BLaER1 treated with 17β-estradiol and CSF1 and Interleukin-3, amounts not matched to agents 10 nM and 100 nM (cell line): Measurements from ENCODE around the gene TTLL9.
"Not testable (repeated sequence)": the region's sequence is repeated elsewhere in the genome, so short reads cannot be mapped to it uniquely, and the experiment has no call there.

Experiments
- H3K27ac ChIP-seq, 11 experiments: shearing (Covaris generic); formaldehyde crosslinking; 2 replicates each; pipeline ENCODE4 v1.8.1; 2022
- H3K27me3 ChIP-seq, 11 experiments: shearing (Covaris generic); formaldehyde crosslinking; 2 replicates each; pipeline ENCODE4 v1.8.1; 2022
- H3K36me3 ChIP-seq, 11 experiments: shearing (Covaris generic); formaldehyde crosslinking; 2 replicates each; pipeline ENCODE4 v1.8.1; 2022
- H3K4me1 ChIP-seq, 10 experiments: shearing (Covaris generic); formaldehyde crosslinking; 2 replicates each; pipeline ENCODE4 v1.8.1; 2022
- H3K4me2 ChIP-seq, 11 experiments: shearing (Covaris generic); formaldehyde crosslinking; 2 replicates each; pipeline ENCODE4 v1.8.1; 2022
- H3K4me3 ChIP-seq, 10 experiments: shearing (Covaris generic); formaldehyde crosslinking; 2 replicates each; pipeline ENCODE4 v1.8.1; 2022
- H3K9ac ChIP-seq, 11 experiments: shearing (Covaris generic); formaldehyde crosslinking; 2 replicates each; pipeline ENCODE4 v1.8.1; 2022
- H3K9me3 ChIP-seq, 11 experiments: shearing (Covaris generic); formaldehyde crosslinking; replicated peaks in 1 of 11; 2 replicates each; pipeline ENCODE4 v1.8.1; 2022
- H4K20me1 ChIP-seq, 11 experiments: shearing (Covaris generic); formaldehyde crosslinking; 2 replicates each; pipeline ENCODE4 v1.8.1; 2022
- Cebpa-rat ChIP-seq, 11 experiments: shearing (Covaris generic); IDR thresholded peaks; 2 replicates each; pipeline ENCODE4 v1.8.1; 2022

The TTLL9 gene

DNA sequence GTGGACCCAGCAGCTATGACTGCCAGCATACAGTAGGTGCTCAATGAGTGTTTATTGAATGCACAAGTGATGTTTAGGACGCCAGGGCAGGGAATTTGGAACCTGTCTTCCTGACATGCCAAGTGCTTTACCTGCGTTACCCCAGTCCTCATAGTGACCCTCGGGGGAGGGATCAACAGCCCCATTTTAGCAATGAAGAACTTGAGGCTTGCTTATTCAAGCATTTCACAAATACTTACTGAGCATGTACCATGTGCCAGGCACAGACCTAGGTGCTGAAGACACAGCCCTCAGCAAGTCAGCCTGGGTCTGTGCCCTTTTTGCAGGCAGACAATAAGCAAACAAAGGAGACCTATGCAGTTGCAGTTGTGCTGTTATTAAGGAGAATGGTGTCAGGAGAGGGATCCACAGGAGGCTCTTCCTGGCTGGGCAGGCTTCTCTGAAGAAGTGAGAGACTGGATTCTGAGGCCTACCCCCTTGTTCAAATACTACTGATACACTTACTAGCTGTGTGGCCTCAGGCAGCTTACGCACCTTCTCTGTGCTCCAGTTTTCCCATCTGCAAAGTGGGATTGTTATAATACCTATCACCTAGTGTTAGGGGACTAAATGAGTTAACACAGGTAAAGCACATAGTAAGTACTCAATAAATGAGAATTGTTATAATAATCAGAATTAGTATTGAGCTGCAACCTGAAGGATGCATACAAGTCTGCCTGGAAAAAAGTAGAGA, 39.8 kb downstream of the TTLL9 start:
- H3K4me2 ChIP-seq, result no peak overlapping the region
- H3K4me1 ChIP-seq, result peaks cover 0 to 11% (median 6%) of the 10 kb centered on the region in 10 experiments; a peak in 5 of 20 replicates
- no peaks in the 10 kb centered on the region for H4K20me1 ChIP-seq
- no peaks in the 10 kb centered on the region for H3K27me3 ChIP-seq
- no peak overlapping the region for H3K4me3 ChIP-seq
- TF ChIP-seq Cebpa-rat (IDR thresholded peaks at IDR 0.05), result no peak
- H3K27ac ChIP-seq, result no peak overlapping the region
- H3K9ac ChIP-seq, result no peak overlapping the region
- no peaks in the 10 kb centered on the region for H3K36me3 ChIP-seq
- no peaks in the 10 kb centered on the region for H3K9me3 ChIP-seq

- no peak overlapping the region for H3K4me2 ChIP-seq
- H3K4me1 ChIP-seq, result peaks cover 0 to 21% (median 11%) of the 10 kb centered on the region in 10 experiments; a peak in 15 of 20 replicates
- no peaks in the 10 kb centered on the region for H3K36me3 ChIP-seq
- H3K9ac ChIP-seq, result no peak overlapping the region
- H3K27ac ChIP-seq, result no peak overlapping the region
- H3K4me3 ChIP-seq, result no peak overlapping the region
- TF ChIP-seq Cebpa-rat (IDR thresholded peaks at IDR 0.05), result no peak
- no peaks in the 10 kb centered on the region for H3K9me3 ChIP-seq
- no peaks in the 10 kb centered on the region for H4K20me1 ChIP-seq
- H3K27me3 ChIP-seq, result no peaks in the 10 kb centered on the region
Observed at GRCh38 chr20:31913431-31914157, 43.2 kb downstream of the TTLL9 start.

DNA sequence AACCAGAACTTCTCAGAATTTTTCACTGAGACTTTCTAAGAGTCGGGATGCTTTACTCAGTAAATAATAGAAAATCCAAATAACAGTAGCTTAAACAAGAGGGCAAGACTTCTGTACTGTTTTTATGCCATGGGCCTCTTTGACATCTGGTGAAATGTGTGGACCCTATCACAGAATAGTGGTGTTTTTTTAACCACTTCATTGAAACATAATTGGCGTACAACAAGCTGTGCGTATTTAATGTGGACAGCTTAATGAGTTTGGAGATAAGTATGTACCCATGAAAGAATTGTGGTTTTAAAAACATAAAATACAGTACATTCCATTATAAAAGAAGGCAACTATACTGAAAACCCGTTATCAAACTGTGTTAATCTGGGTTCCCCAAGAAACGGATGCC, 43.7 kb downstream of the TTLL9 start:
- Histone ChIP-seq H3K27ac (no peak overlapping the region), H3K9me3 (no peaks in the 10 kb centered on the region), H3K4me3 (no peak overlapping the region), H3K27me3 (no peaks in the 10 kb centered on the region), H3K36me3 (no peaks in the 10 kb centered on the region), H4K20me1 (no peaks in the 10 kb centered on the region), H3K9ac (no peak overlapping the region), H3K4me1 (peaks cover 0 to 23% (median 14%) of the 10 kb centered on the region in 10 experiments; a peak in 15 of 20 replicates), H3K4me2 (peak overlapping the region in 1 of 11 experiments; percentile 8; a peak in 1 of 22 replicates)
- no peak for TF ChIP-seq Cebpa-rat (IDR thresholded peaks at IDR 0.05)

- Histone ChIP-seq H3K4me1 (peaks cover 0 to 19% (median 14%) of the 10 kb centered on the region in 10 experiments; a peak in 15 of 20 replicates), H3K9me3 (no peaks in the 10 kb centered on the region), H3K27ac (no peak overlapping the region), H3K4me3 (no peak overlapping the region), H3K9ac (no peak overlapping the region), H3K4me2 (no peak overlapping the region), H3K36me3 (no peaks in the 10 kb centered on the region), H4K20me1 (no peaks in the 10 kb centered on the region), H3K27me3 (no peaks in the 10 kb centered on the region)
- no peak for TF ChIP-seq Cebpa-rat (IDR thresholded peaks at IDR 0.05)
Observed at GRCh38 chr20:31915491-31916280, 45.3 kb downstream of the TTLL9 start.

GRCh38 chr20:31916708-31917107, 46.3 kb downstream of the TTLL9 start:
- H3K9me3 ChIP-seq, result no peaks in the 10 kb centered on the region
- H4K20me1 ChIP-seq, result no peaks in the 10 kb centered on the region
- H3K27me3 ChIP-seq, result no peaks in the 10 kb centered on the region
- TF ChIP-seq Cebpa-rat (IDR thresholded peaks at IDR 0.05), result no peak
- H3K36me3 ChIP-seq, result no peaks in the 10 kb centered on the region
- no peak overlapping the region for H3K4me2 ChIP-seq
- no peak overlapping the region for H3K27ac ChIP-seq
- no peak overlapping the region for H3K9ac ChIP-seq
- H3K4me1 ChIP-seq, result peaks cover 0 to 19% (median 14%) of the 10 kb centered on the region in 10 experiments; a peak in 15 of 20 replicates
- no peak overlapping the region for H3K4me3 ChIP-seq

GRCh38 chr20:31917962-31918412, 47.6 kb downstream of the TTLL9 start:
- H4K20me1 ChIP-seq, H3K4me3 ChIP-seq, H3K36me3 ChIP-seq, H3K27me3 ChIP-seq, H3K9ac ChIP-seq, H3K9me3 ChIP-seq: not testable (repeated sequence)
- peak overlapping the region in 10 of 11 experiments; percentile 7 to 82 (median 40); a peak in 14 of 22 replicates for H3K4me2 ChIP-seq
- 0 out of 22 replicates have a peak overlapping the region, but pooled peaks of 1 of the 11 experiments have one; percentile 13 for H3K27ac ChIP-seq
- H3K4me1 ChIP-seq, result peaks cover 2 to 21% (median 15%) of the 10 kb centered on the region in 10 experiments

DNA sequence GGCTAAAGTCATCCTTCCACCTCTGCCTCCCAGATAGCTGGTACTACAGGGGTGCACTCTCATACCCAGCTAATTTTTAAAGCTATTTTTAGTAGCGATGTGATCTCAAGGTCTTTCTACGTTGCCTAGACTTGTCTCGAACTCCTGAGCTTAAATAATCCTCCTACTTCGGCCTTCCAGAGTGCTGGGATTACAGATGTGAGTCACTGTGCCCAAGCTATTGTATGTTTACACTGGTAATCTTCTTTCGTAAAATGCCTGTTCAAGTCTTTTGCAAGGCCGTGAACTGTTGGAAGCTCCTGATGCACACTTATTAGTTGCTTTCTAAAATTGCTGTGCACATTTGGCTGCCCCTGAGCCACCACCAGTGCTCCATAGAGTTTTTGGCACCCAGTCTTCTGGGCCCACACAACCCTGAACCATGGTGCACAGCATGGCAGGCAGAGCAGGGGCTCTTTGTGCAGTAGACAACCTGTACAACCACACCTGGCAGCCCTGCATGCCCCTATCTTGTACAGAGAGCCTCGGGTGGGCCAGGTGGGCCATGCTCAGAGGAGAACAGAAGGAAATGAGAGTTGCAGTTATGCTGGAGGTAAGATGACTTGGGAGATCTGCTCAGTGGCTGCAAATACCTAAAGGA, 48.2 kb downstream of the TTLL9 start:
- H3K4me2 ChIP-seq, result peak overlapping the region in 10 of 11 experiments; percentile 7 to 82 (median 40); a peak in 14 of 22 replicates
- no peak overlapping the region for H3K9ac ChIP-seq
- no peak overlapping the region for H3K4me3 ChIP-seq
- no peak overlapping the region for H3K27ac ChIP-seq
- H3K9me3 ChIP-seq, result no peaks in the 10 kb centered on the region
- TF ChIP-seq Cebpa-rat (IDR thresholded peaks at IDR 0.05), result no peak
- peaks cover 8 to 27% (median 21%) of the 10 kb centered on the region in 10 experiments for H3K4me1 ChIP-seq
- no peaks in the 10 kb centered on the region for H3K27me3 ChIP-seq
- H3K36me3 ChIP-seq, result no peaks in the 10 kb centered on the region
- no peaks in the 10 kb centered on the region for H4K20me1 ChIP-seq

- Histone ChIP-seq H3K27me3 (no peaks in the 10 kb centered on the region), H3K36me3 (no peaks in the 10 kb centered on the region), H3K4me1 (peaks cover 15 to 32% (median 27%) of the 10 kb centered on the region in 10 experiments), H3K4me2 (no peak overlapping the region), H3K9ac (no peak overlapping the region), H4K20me1 (no peaks in the 10 kb centered on the region), H3K9me3 (no peaks in the 10 kb centered on the region), H3K4me3 (no peak overlapping the region), H3K27ac (no peak overlapping the region)
- no peak for TF ChIP-seq Cebpa-rat (IDR thresholded peaks at IDR 0.05)
Observed at GRCh38 chr20:31919410-31920155, 49.1 kb downstream of the TTLL9 start.
